NCI-H2196 treated with DMSO at 0.1 percent for 48 hours (cell line): ENCODE results near the gene CEP44.
A peak's percentile ranks its signal among the peaks of the same experiment; 100 is the strongest.
"Not testable (repeated sequence)": the region's sequence is repeated elsewhere in the genome, so short reads cannot be mapped to it uniquely, and the experiment has no call there.

Experiments used
- DNase-seq: peaks from one replicate; lab custom pipeline; 2025; ENCODE audit not compliant: unreplicated experiment; lab: John Stamatoyannopoulos, UW

Gene CEP44

GRCh38 chr4:174277433-174277832, 6.3 kb upstream of the CEP44 start:
- DNase-seq: no peak

- no peak for DNase-seq
Measured at GRCh38 chr4:174278467-174278866, 5.2 kb upstream of the CEP44 start.

- DNase-seq: no peak
Measured at GRCh38 chr4:174279433-174280155, 4.1 kb upstream of the CEP44 start.

GRCh38 chr4:174281182-174281737, 2.5 kb upstream of the CEP44 start:
- DNase-seq: no peak

GRCh38 chr4:174281901-174282300, 1.8 kb upstream of the CEP44 start:
- no peak for DNase-seq

GRCh38 chr4:174282836-174283506, 740 bp upstream of the CEP44 start:
- DNase-seq: peak; percentile 40

- no peak for DNase-seq
Measured at GRCh38 chr4:174284487-174284886, 776 bp downstream of the CEP44 start.

- no peak for DNase-seq
Measured at GRCh38 chr4:174286870-174287269, 3.2 kb downstream of the CEP44 start.

- no peak for DNase-seq
Measured at GRCh38 chr4:174292473-174292872, 8.8 kb downstream of the CEP44 start.

GRCh38 chr4:174294641-174295040, 10.9 kb downstream of the CEP44 start:
- DNase-seq: not testable (repeated sequence)

GRCh38 chr4:174295142-174295541, 11.4 kb downstream of the CEP44 start:
- DNase-seq: not testable (repeated sequence)

- DNase-seq: no peak
Measured at GRCh38 chr4:174303687-174304086, 20.0 kb downstream of the CEP44 start.

- DNase-seq: no peak
Measured at GRCh38 chr4:174304664-174305063, 21.0 kb downstream of the CEP44 start.

GRCh38 chr4:174305961-174306360, 22.2 kb downstream of the CEP44 start:
- no peak for DNase-seq

GRCh38 chr4:174307694-174308093, 24.0 kb downstream of the CEP44 start:
- no peak for DNase-seq

- no peak for DNase-seq
Measured at GRCh38 chr4:174312993-174313392, 29.3 kb downstream of the CEP44 start.

- DNase-seq: no peak
Measured at GRCh38 chr4:174314274-174314673, 30.6 kb downstream of the CEP44 start.

GRCh38 chr4:174314770-174315169, 31.1 kb downstream of the CEP44 start:
- no peak for DNase-seq

GRCh38 chr4:174316546-174316945, 32.8 kb downstream of the CEP44 start:
- no peak for DNase-seq

GRCh38 chr4:174316954-174317353, 33.2 kb downstream of the CEP44 start:
- no peak for DNase-seq

- no peak for DNase-seq
Measured at GRCh38 chr4:174317531-174317930, 33.8 kb downstream of the CEP44 start.
